ENCODE measurements around the gene MAPRE3.
A peak's percentile ranks its signal among the peaks of the same experiment; 100 is the strongest.

The MAPRE3 gene

DNA sequence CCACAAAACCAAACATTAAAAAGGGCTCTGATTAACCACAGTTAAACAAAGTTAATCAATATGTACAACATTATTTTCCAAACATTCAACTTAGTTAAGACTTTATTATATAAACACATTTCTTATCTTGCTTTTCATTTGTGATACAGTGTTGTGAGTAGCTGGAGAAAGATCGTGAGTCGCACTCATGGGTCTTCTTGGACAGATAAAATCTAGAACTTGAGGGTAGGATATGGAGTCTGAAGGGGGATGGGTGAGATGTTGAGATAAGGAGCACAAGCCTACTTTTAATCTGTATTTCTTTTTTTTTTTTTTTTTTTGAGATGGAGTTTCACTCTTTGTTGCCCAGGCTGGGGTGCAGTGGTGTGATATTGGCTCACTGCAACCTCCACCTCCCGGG lies 39.7 kb downstream of the MAPRE3 start:
- DNase-seq: no peak
- Histone ChIP-seq H3K27me3 (replicated peaks) (no peaks in the 10 kb centered on the region), H3K36me3 (replicated peaks) (no peaks in the 10 kb centered on the region), H3K4me3 (ENCODE audit: low read depth, low read length) (no peak overlapping the region), H3K27ac (no peak overlapping the region)
- in situ Hi-C loops (cut with HindIII; ENCODE audit: low pct_ligation_motif_present, low sequenced_read_pairs): no loop called here
- TF ChIP-seq, protein P1, sequence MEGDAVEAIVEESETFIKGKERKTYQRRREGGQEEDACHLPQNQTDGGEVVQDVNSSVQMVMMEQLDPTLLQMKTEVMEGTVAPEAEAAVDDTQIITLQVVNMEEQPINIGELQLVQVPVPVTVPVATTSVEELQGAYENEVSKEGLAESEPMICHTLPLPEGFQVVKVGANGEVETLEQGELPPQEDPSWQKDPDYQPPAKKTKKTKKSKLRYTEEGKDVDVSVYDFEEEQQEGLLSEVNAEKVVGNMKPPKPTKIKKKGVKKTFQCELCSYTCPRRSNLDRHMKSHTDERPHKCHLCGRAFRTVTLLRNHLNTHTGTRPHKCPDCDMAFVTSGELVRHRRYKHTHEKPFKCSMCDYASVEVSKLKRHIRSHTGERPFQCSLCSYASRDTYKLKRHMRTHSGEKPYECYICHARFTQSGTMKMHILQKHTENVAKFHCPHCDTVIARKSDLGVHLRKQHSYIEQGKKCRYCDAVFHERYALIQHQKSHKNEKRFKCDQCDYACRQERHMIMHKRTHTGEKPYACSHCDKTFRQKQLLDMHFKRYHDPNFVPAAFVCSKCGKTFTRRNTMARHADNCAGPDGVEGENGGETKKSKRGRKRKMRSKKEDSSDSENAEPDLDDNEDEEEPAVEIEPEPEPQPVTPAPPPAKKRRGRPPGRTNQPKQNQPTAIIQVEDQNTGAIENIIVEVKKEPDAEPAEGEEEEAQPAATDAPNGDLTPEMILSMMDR (IDR thresholded peaks at IDR 0.05; ENCODE audit: low read depth, low read length, missing control alignments): no peak

DNA sequence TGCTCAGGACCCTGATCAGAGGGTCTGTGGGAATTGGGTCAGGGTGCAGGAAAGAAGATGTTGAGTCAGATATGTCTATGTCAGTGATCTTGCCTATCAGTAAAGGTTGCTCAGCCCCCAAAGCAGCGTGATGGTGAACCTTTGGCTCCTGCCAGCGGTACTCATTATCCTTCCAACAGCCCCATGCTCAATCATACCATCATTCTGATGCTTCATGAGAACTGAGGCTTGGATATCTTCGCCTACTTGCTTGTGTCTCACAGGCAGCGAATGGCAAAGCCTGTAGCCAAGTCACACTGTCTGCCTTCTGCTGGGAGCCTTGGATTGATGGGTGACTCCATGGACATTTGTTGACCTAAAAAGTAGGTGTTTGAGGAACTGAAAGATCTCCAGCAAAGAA lies 43.3 kb downstream of the MAPRE3 start:
- Histone ChIP-seq H3K27me3 (replicated peaks) (no peaks in the 10 kb centered on the region), H3K4me3 (ENCODE audit: low read depth, low read length) (no peak overlapping the region), H3K27ac (no peak overlapping the region), H3K36me3 (replicated peaks) (no peaks in the 10 kb centered on the region)
- TF ChIP-seq, protein P1 (IDR thresholded peaks at IDR 0.05; ENCODE audit: low read depth, low read length, missing control alignments): no peak
- in situ Hi-C loops (cut with HindIII; ENCODE audit: low pct_ligation_motif_present, low sequenced_read_pairs): no loop called here
- no peak for DNase-seq

DNA sequence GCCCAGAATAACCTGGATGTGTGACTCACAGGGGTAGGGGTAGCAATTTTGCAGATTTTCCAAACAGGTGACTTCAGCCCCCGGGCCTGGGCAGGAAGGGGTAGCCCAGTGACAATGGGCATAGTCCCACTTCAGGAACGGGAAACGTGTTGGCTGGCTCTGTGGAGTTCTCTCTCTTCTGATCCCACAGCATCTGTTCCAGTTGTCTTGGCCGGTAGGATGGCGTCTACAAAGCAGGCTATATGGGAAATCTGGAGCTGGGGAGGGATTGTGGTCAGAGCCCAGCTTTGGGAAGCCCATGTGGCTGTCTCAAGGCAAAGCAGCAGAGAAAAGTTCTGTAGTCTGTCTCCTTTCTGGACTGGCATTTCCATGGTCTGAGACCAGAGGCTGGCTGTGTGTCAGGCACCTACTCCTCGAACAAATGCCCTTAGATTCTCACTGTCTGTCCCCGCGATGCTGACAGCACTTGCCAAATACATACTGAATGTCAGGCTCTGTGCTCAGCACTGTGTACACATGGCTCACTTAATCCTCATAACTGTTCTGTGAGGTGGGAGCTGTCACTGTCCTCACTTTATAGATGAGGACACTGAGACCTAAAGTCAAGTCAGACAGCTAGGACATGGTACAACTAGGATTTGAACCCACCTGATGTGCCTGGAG lies 44.5 kb downstream of the MAPRE3 start:
- Histone ChIP-seq H3K4me3 (ENCODE audit: low read depth, low read length) (no peak overlapping the region), H3K36me3 (replicated peaks) (no peaks in the 10 kb centered on the region), H3K27ac (no peak overlapping the region), H3K27me3 (replicated peaks) (no peaks in the 10 kb centered on the region)
- in situ Hi-C loops (cut with HindIII; ENCODE audit: low pct_ligation_motif_present, low sequenced_read_pairs): no loop called here
- DNase-seq: no peak
- TF ChIP-seq, protein P1 (IDR thresholded peaks at IDR 0.05; ENCODE audit: low read depth, low read length, missing control alignments): no peak

DNA sequence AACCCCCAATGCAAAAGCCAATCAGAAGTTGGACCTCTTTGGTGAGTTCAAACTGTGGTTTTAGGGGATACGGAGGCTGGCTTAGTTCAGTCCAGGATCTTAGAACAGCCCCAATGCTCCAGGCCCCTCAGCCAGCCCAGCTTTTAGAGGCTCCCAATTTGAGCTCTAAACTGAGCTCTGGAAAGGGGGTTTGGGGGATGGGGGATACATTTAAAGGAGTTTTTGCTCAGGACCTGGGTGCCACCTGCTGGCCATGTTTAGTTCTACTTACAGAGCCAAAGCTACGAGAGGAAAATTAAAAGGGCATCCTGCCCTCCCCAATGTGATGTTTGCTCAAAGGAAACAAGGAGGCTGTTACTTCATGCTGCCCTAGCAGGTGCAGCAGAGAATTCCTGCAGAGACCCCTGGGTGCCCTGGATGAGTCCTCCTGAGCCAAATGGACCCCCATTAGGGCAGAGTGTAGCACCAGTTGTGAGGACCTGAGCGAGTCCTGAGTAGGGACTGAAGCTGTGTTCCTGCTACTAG lies 46.4 kb downstream of the MAPRE3 start:
- no peaks in the 10 kb centered on the region for H3K27me3 ChIP-seq (replicated peaks)
- H3K4me3 ChIP-seq (ENCODE audit: low read depth, low read length): no peak overlapping the region

DNA sequence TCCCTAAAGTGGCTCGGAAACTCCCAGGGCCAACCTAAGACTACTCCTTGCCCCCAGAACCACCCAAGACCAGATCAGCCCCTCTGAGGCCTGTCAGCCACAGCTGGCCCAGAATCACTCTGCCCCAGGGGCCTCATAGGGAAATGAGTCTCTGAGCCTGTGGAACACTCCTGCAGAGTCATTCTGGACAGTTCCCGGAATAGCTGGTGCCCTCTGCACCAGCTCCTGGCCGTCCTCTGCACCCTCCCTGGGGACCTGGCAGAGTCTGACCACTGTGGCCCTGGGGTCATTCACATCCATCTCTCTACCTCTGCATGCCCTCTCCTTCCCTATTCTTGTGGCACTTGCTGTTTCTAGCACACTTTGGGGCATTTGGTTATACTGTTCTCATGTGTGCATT lies 47.7 kb downstream of the MAPRE3 start:
- Histone ChIP-seq H3K27ac (no peak overlapping the region), H3K36me3 (replicated peaks) (peaks cover 4% of the 10 kb centered on the region), H3K4me3 (ENCODE audit: low read depth, low read length) (no peak overlapping the region), H3K27me3 (replicated peaks) (no peaks in the 10 kb centered on the region)
- no peak for DNase-seq
- in situ Hi-C loops (cut with HindIII; ENCODE audit: low pct_ligation_motif_present, low sequenced_read_pairs): no loop called here
- TF ChIP-seq, protein P1 (IDR thresholded peaks at IDR 0.05; ENCODE audit: low read depth, low read length, missing control alignments): no peak

More for the DNA sequence above, 46.4 kb downstream of the MAPRE3 start:
- peak; percentile 62 for DNase-seq
- TF ChIP-seq, protein P1 (IDR thresholded peaks at IDR 0.05; ENCODE audit: low read depth, low read length, missing control alignments): peak; percentile 78
- H3K36me3 ChIP-seq (replicated peaks): no peaks in the 10 kb centered on the region
- in situ Hi-C loops (cut with HindIII; ENCODE audit: low pct_ligation_motif_present, low sequenced_read_pairs): no loop called here
- H3K27ac ChIP-seq: no peak overlapping the region

DNA sequence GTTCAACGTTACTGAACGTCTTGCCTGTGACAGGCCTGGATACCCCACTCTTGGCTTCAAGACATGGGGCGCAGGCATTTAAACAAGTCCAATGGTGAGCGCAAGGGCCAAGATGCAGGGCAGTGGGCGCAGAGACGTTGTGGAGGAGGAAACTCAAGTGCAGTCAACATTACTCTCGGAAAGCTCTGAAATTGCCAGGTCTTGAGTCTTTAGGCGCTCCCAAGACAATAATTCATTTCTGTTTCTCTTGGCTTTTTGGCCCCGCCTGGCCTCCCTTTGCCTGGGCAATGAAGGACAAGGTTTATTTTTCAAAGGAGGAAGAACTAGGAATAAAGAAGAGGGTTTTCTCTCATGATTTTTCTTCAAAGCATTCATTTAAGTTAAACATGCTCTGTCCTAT lies 49.0 kb downstream of the MAPRE3 start:
- DNase-seq: no peak

More for the DNA sequence above, 49.0 kb downstream of the MAPRE3 start:
- in situ Hi-C loops (cut with HindIII; ENCODE audit: low pct_ligation_motif_present, low sequenced_read_pairs): no loop called here
- Histone ChIP-seq H3K27ac (no peak overlapping the region), H3K36me3 (replicated peaks) (peaks cover 5% of the 10 kb centered on the region), H3K4me3 (ENCODE audit: low read depth, low read length) (no peak overlapping the region), H3K27me3 (replicated peaks) (no peaks in the 10 kb centered on the region)
- TF ChIP-seq, protein P1 (IDR thresholded peaks at IDR 0.05; ENCODE audit: low read depth, low read length, missing control alignments): no peak

Data from brain microvascular endothelial cell (primary cell).